Superior temporal gyrus (tissue), 1 donor: ENCODE data around the gene RAB27B.
"Not testable (repeated sequence)": the region's sequence is repeated elsewhere in the genome, so short reads cannot be mapped to it uniquely, and the experiment has no call there.

Experiments used
- DNase-seq: peaks from one replicate; pipeline ENCODE4 v3.0.0-alpha.2; 2016; ENCODE audit errors: extremely low spot score

The RAB27B gene

GRCh38 chr18:54828281-54828881 lies at the start of gene RAB27B:
RAB27B (plus strand) TSS chr18:54828477; CDS start chr18:54877586, 49,109 bp downstream.
- no peak for DNase-seq

GRCh38 chr18:54780285-54780861 lies 47.9 kb upstream of the RAB27B start:
- no peak for DNase-seq

- DNase-seq = no peak
Observed at GRCh38 chr18:54780970-54781369, 47.3 kb upstream of the RAB27B start.

GRCh38 chr18:54783139-54783538 lies 45.1 kb upstream of the RAB27B start:
- no peak for DNase-seq

GRCh38 chr18:54786206-54786605 lies 42.1 kb upstream of the RAB27B start:
- DNase-seq = no peak

- no peak for DNase-seq
Observed at GRCh38 chr18:54787121-54787520, 41.2 kb upstream of the RAB27B start.

- no peak for DNase-seq
Observed at GRCh38 chr18:54787616-54788015, 40.7 kb upstream of the RAB27B start.

GRCh38 chr18:54790109-54790508 lies 38.2 kb upstream of the RAB27B start:
- no peak for DNase-seq

- DNase-seq = no peak
Observed at GRCh38 chr18:54791657-54792056, 36.6 kb upstream of the RAB27B start.

GRCh38 chr18:54792079-54792478 lies 36.2 kb upstream of the RAB27B start:
- no peak for DNase-seq

- DNase-seq = no peak
Observed at GRCh38 chr18:54794823-54795222, 33.5 kb upstream of the RAB27B start.

GRCh38 chr18:54798186-54798585 lies 30.1 kb upstream of the RAB27B start:
- DNase-seq = no peak

GRCh38 chr18:54801374-54801773 lies 26.9 kb upstream of the RAB27B start:
- DNase-seq = no peak

GRCh38 chr18:54802178-54802577 lies 26.1 kb upstream of the RAB27B start:
- DNase-seq = no peak

- no peak for DNase-seq
Observed at GRCh38 chr18:54802686-54803395, 25.4 kb upstream of the RAB27B start.

- DNase-seq = no peak
Observed at GRCh38 chr18:54805571-54806334, 22.5 kb upstream of the RAB27B start.

- no peak for DNase-seq
Observed at GRCh38 chr18:54806526-54806925, 21.8 kb upstream of the RAB27B start.

- DNase-seq = no peak
Observed at GRCh38 chr18:54807303-54807702, 21.0 kb upstream of the RAB27B start.

GRCh38 chr18:54810662-54811061 lies 17.6 kb upstream of the RAB27B start:
- DNase-seq = not testable (repeated sequence)

GRCh38 chr18:54812885-54813284 lies 15.4 kb upstream of the RAB27B start:
- no peak for DNase-seq

GRCh38 chr18:54813305-54813704 lies 15.0 kb upstream of the RAB27B start:
- DNase-seq = no peak

GRCh38 chr18:54813977-54814565 lies 14.2 kb upstream of the RAB27B start:
- DNase-seq = no peak
